Measurements from ENCODE around the gene CDH16.
"Not testable (repeated sequence)": the region's sequence is repeated elsewhere in the genome, so short reads cannot be mapped to it uniquely, and the experiment has no call there.

DNA sequence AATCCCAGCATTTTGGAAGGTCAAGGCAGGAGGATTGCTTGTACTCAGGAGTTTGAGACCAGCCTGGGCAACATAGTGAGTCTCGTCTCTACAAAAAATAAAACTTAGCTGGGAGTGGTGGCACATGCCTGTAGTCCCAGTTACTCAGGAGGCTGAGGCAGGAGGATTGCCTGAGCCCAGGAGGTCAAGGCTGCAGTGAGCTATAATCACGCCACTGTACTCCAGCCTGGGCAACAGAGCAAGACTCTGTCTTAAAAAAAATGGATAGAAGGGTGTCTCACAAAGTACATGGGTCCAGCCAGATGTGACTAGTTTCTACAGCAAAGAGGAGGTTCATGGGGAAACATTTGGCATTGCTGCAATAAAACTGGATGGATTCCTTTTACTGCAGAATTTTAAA, 47.3 kb downstream of the CDH16 start:
- TF ChIP-seq, protein P1, sequence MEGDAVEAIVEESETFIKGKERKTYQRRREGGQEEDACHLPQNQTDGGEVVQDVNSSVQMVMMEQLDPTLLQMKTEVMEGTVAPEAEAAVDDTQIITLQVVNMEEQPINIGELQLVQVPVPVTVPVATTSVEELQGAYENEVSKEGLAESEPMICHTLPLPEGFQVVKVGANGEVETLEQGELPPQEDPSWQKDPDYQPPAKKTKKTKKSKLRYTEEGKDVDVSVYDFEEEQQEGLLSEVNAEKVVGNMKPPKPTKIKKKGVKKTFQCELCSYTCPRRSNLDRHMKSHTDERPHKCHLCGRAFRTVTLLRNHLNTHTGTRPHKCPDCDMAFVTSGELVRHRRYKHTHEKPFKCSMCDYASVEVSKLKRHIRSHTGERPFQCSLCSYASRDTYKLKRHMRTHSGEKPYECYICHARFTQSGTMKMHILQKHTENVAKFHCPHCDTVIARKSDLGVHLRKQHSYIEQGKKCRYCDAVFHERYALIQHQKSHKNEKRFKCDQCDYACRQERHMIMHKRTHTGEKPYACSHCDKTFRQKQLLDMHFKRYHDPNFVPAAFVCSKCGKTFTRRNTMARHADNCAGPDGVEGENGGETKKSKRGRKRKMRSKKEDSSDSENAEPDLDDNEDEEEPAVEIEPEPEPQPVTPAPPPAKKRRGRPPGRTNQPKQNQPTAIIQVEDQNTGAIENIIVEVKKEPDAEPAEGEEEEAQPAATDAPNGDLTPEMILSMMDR (IDR thresholded peaks at IDR 0.05) = not testable (repeated sequence)
- not testable (repeated sequence) for TF ChIP-seq POLR2A (IDR thresholded peaks at IDR 0.05)
